ENCODE measurements around the gene CPD. TPM values are rescaled to one million over a fixed set of nuclear protein-coding genes. Genes with fewer than 3 reads are reported as not detected.
A peak's percentile ranks its signal among the peaks of the same experiment; 100 is the strongest.

CPD gene
- total RNA-seq, 4 donors from 2014 or later: 38.5 to 112 (median 60.3) TPM

GRCh38 chr17:30380643-30381339, 2.1 kb downstream of the CPD start:
- 60 to 71% methylated on average over 7 of the region's 7 CpGs for WGBS, 2 donors
- Histone ChIP-seq H3K27ac (no peak overlapping the region), H3K4me1 (peaks cover 0 to 65% (median 18%) of the 10 kb centered on the region in 4 donors)

GRCh38 chr17:30381340-30381659, 2.6 kb downstream of the CPD start:
- peak overlapping the region in 1 of 4 donors; percentile 63 for H3K4me3 ChIP-seq
- no peak overlapping the region for H3K27ac ChIP-seq
- peaks cover 0 to 11% (median 0%) of the 10 kb centered on the region in 3 donors for H3K36me3 ChIP-seq
- H3K9me3 ChIP-seq: no peaks in the 10 kb centered on the region
- peaks cover 0 to 61% (median 18%) of the 10 kb centered on the region in 4 donors for H3K4me1 ChIP-seq
- 85 to 87% methylated on average over 2 of the region's 2 CpGs for WGBS, 2 donors
- no peak for DNase-seq (ENCODE audit: low spot score in 2 of 2)
- H3K27me3 ChIP-seq: no peaks in the 10 kb centered on the region
- no peak for TF ChIP-seq POLR2A (IDR thresholded peaks at IDR 0.05)

More at GRCh38 chr17:30380643-30381339, 2.1 kb downstream of the CPD start:
- H3K4me3 ChIP-seq: peak overlapping the region in 3 of 4 donors; percentile 63 to 90 (median 80)
- no peaks in the 10 kb centered on the region for H3K27me3 ChIP-seq
- no peak for TF ChIP-seq EP300 (IDR thresholded peaks at IDR 0.05)
- no peak for TF ChIP-seq POLR2A (IDR thresholded peaks at IDR 0.05)
- no peak for TF ChIP-seq CTCF (IDR thresholded peaks at IDR 0.05)
- no peaks in the 10 kb centered on the region for H3K9me3 ChIP-seq
- no peak for DNase-seq (ENCODE audit: low spot score in 2 of 2)
- peaks cover 0 to 5% (median 0%) of the 10 kb centered on the region in 3 donors for H3K36me3 ChIP-seq

- DNase-seq (ENCODE audit: low spot score in 2 of 2): no peak
- Histone ChIP-seq H3K4me1 (peaks cover 0 to 51% (median 14%) of the 10 kb centered on the region in 4 donors), H3K27me3 (no peaks in the 10 kb centered on the region), H3K36me3 (peaks cover 0 to 21% (median 0%) of the 10 kb centered on the region in 3 donors), H3K4me3 (no peak overlapping the region), H3K9me3 (no peaks in the 10 kb centered on the region), H3K27ac (no peak overlapping the region)
- TF ChIP-seq POLR2A (IDR thresholded peaks at IDR 0.05) (no peak), EP300 (IDR thresholded peaks at IDR 0.05) (no peak), CTCF (IDR thresholded peaks at IDR 0.05) (no peak)
- 84 to 85% methylated on average over 1 of the region's 1 CpG for WGBS, 2 donors
Measured at GRCh38 chr17:30382345-30382744, 3.6 kb downstream of the CPD start.

- no peaks in the 10 kb centered on the region for H3K9me3 ChIP-seq
- H3K4me1 ChIP-seq: peaks cover 0 to under 1% (median 0%) of the 10 kb centered on the region in 4 donors
- no peak for DNase-seq (ENCODE audit: low spot score in 2 of 2)
- H3K36me3 ChIP-seq: peaks cover 0 to 46% (median 3%) of the 10 kb centered on the region in 3 donors
- H3K4me3 ChIP-seq: no peak overlapping the region
- no peaks in the 10 kb centered on the region for H3K27me3 ChIP-seq
- no peak overlapping the region for H3K27ac ChIP-seq
- WGBS, 2 donors: 88 to 91% methylated on average over 21 to 27 of the region's 35 CpGs
- no peak for TF ChIP-seq EP300 (IDR thresholded peaks at IDR 0.05)
- no peak for TF ChIP-seq CTCF (IDR thresholded peaks at IDR 0.05)
- no peak for TF ChIP-seq POLR2A (IDR thresholded peaks at IDR 0.05)
Measured at GRCh38 chr17:30388321-30389179, 9.8 kb downstream of the CPD start.

GRCh38 chr17:30389756-30390300, 11.1 kb downstream of the CPD start:
- H3K9me3 ChIP-seq: no peaks in the 10 kb centered on the region
- no peak for TF ChIP-seq EP300 (IDR thresholded peaks at IDR 0.05)
- no peak for TF ChIP-seq CTCF (IDR thresholded peaks at IDR 0.05)
- no peak for TF ChIP-seq POLR2A (IDR thresholded peaks at IDR 0.05)
- peaks cover 0 to 46% (median 3%) of the 10 kb centered on the region in 3 donors for H3K36me3 ChIP-seq
- H3K27me3 ChIP-seq: no peaks in the 10 kb centered on the region
- H3K27ac ChIP-seq: no peak overlapping the region
- no peaks in the 10 kb centered on the region for H3K4me1 ChIP-seq
- WGBS, 2 donors: 89 to 93% methylated on average over 6 of the region's 6 CpGs
- no peak overlapping the region for H3K4me3 ChIP-seq
- DNase-seq (ENCODE audit: low spot score in 2 of 2): no peak

Measured in tibial nerve (tissue), 4 donors.